ENCODE data around the gene TNRC6A.
"Not testable (repeated sequence)": the region's sequence is repeated elsewhere in the genome, so short reads cannot be mapped to it uniquely, and the experiment has no call there.

The TNRC6A gene

GRCh38 chr16:24845726-24846547, 116.5 kb downstream of the TNRC6A start, which contains the start of gene SLC5A11:
TSS of gene SLC5A11 (plus strand) at chr16:24845963. CDS start at chr16:24858644, 12,681 bp downstream.
- DNase-seq (ENCODE audit: low read depth in 3 of 3) = no peak

GRCh38 chr16:24846548-24847357, 117.3 kb downstream of the TNRC6A start:
- no peak for DNase-seq (ENCODE audit: low read depth in 3 of 3)

GRCh38 chr16:24847358-24847664, 117.9 kb downstream of the TNRC6A start:
- no peak for DNase-seq (ENCODE audit: low read depth in 3 of 3)

GRCh38 chr16:24848065-24848464, 118.6 kb downstream of the TNRC6A start:
- no peak for DNase-seq (ENCODE audit: low read depth in 3 of 3)

GRCh38 chr16:24849641-24850040, 120.2 kb downstream of the TNRC6A start:
- DNase-seq (ENCODE audit: low read depth in 3 of 3) = no peak

GRCh38 chr16:24850289-24850938, 121.0 kb downstream of the TNRC6A start:
- DNase-seq (ENCODE audit: low read depth in 3 of 3) = no peak

- no peak for DNase-seq (ENCODE audit: low read depth in 3 of 3)
Measured at GRCh38 chr16:24851700-24852099, 122.2 kb downstream of the TNRC6A start.

GRCh38 chr16:24852281-24852721, 122.8 kb downstream of the TNRC6A start:
- DNase-seq (ENCODE audit: low read depth in 3 of 3) = no peak

- DNase-seq (ENCODE audit: low read depth in 3 of 3) = no peak
Measured at GRCh38 chr16:24853169-24853824, 123.8 kb downstream of the TNRC6A start.

GRCh38 chr16:24853830-24854229, 124.4 kb downstream of the TNRC6A start:
- no peak for DNase-seq (ENCODE audit: low read depth in 3 of 3)

GRCh38 chr16:24854607-24855171, 125.2 kb downstream of the TNRC6A start:
- DNase-seq (ENCODE audit: low read depth in 3 of 3) = no peak

- DNase-seq (ENCODE audit: low read depth in 3 of 3) = no peak
Measured at GRCh38 chr16:24855678-24856077, 126.2 kb downstream of the TNRC6A start.

GRCh38 chr16:24856871-24857270, 127.4 kb downstream of the TNRC6A start:
- not testable (repeated sequence) for DNase-seq (ENCODE audit: low read depth in 3 of 3)

- DNase-seq (ENCODE audit: low read depth in 3 of 3) = peak in 2 of 3 experiments; percentile 4 to 5
Measured at GRCh38 chr16:24858219-24859041, 129.0 kb downstream of the TNRC6A start.

GRCh38 chr16:24861461-24861860, 132.0 kb downstream of the TNRC6A start:
- no peak for DNase-seq (ENCODE audit: low read depth in 3 of 3)

- DNase-seq (ENCODE audit: low read depth in 3 of 3) = no peak
Measured at GRCh38 chr16:24863582-24864437, 134.4 kb downstream of the TNRC6A start.

GRCh38 chr16:24869033-24869432, 139.6 kb downstream of the TNRC6A start:
- no peak for DNase-seq (ENCODE audit: low read depth in 3 of 3)

- no peak for DNase-seq (ENCODE audit: low read depth in 3 of 3)
Measured at GRCh38 chr16:24871891-24872290, 142.4 kb downstream of the TNRC6A start.

- no peak for DNase-seq (ENCODE audit: low read depth in 3 of 3)
Measured at GRCh38 chr16:24873028-24873427, 143.6 kb downstream of the TNRC6A start.

- DNase-seq (ENCODE audit: low read depth in 3 of 3) = no peak
Measured at GRCh38 chr16:24875466-24875865, 146.0 kb downstream of the TNRC6A start.
